NCI-H146 (cell line): ENCODE results near the gene EMD.

Source experiments
- DNase-seq: peaks from one replicate; lab custom pipeline; 2025; lab: John Stamatoyannopoulos, UW

EMD gene

GRCh38 chrX:154419189-154419588 lies 40.1 kb downstream of the EMD start:
- no peak for DNase-seq

GRCh38 chrX:154419688-154420401 lies 40.8 kb downstream of the EMD start:
- no peak for DNase-seq

- DNase-seq, result no peak
These were observed 41.3 kb downstream of the EMD start for GRCh38 chrX:154420402-154420756.

- DNase-seq, result no peak
These were observed 48.0 kb downstream of the EMD start for GRCh38 chrX:154426916-154427770.

GRCh38 chrX:154428176-154429171 lies 49.4 kb downstream of the EMD start, which contains the start of gene ATP6AP1:
TSS of gene ATP6AP1 (plus strand) at chrX:154428677. CDS start at chrX:154428693, 16 bp downstream.
- DNase-seq, result peak; percentile 95

- no peak for DNase-seq
These were observed 50.6 kb downstream of the EMD start for GRCh38 chrX:154429711-154430110.

GRCh38 chrX:154430479-154430878 lies 51.4 kb downstream of the EMD start:
- DNase-seq, result no peak

- DNase-seq, result no peak
These were observed 51.8 kb downstream of the EMD start for GRCh38 chrX:154430916-154431315.
